Kidney (tissue), 14 donors: ENCODE data around the gene NUDT13. TPM values are rescaled to one million over a fixed set of nuclear protein-coding genes. Genes with fewer than 3 reads are reported as not detected.

Experiments
- DNase-seq, 5 donors: peaks; one replicate each; pipeline ENCODE4 v3.0.0-alpha.2; 2013 to 2020
- FAIRE-seq: peaks from 2 replicates; lab custom pipeline; 2012; peaks lifted over from hg19 to GRCh38; lab: Jason Lieb, UNC
- H3K27ac ChIP-seq, 2 donors: one replicate each; pipeline ENCODE4 v1.7.0; 2013; ENCODE audit warnings: low read depth in 2 of 2, low read length in 2 of 2, inconsistent platforms in 1 of 2
- H3K27me3 ChIP-seq: one replicate; pipeline ENCODE4 v1.7.1; 2013; ENCODE audit warnings: low read length, inconsistent platforms; ENCODE audit not compliant: control insufficient read depth, insufficient read depth
- H3K36me3 ChIP-seq, 3 donors: one replicate each; pipeline versions ENCODE4 v1.7.0 to v1.7.1; 2013; ENCODE audit warnings: low read length in 3 of 3, control low read depth in 1 of 3, inconsistent platforms in 1 of 3; ENCODE audit not compliant: insufficient read depth in 3 of 3, control insufficient read depth in 2 of 3
- H3K4me1 ChIP-seq, 3 donors: one replicate each; pipeline versions ENCODE4 v1.7.0 to v1.7.1; 2013; ENCODE audit warnings: low read length in 3 of 3, inconsistent platforms in 1 of 3, low read depth in 1 of 3; ENCODE audit not compliant: control insufficient read depth in 2 of 3, insufficient read depth in 2 of 3
- H3K4me3 ChIP-seq, 3 donors: one replicate each; pipeline versions ENCODE4 v1.7.0 to v1.8.1; 2013; ENCODE audit warnings: low read length in 3 of 3, control low read depth in 1 of 3, inconsistent platforms in 1 of 3
- H3K9ac ChIP-seq, 3 donors: one replicate each; pipeline versions ENCODE4 v1.7.0 to v1.7.1; 2013; ENCODE audit warnings: low read length in 3 of 3, control low read depth in 1 of 3, inconsistent platforms in 1 of 3
- H3K9me3 ChIP-seq, 3 donors: one replicate each; pipeline versions ENCODE4 v1.7.0 to v1.7.1; 2013; ENCODE audit warnings: low read length in 3 of 3, control low read depth in 1 of 3, inconsistent platforms in 1 of 3; ENCODE audit not compliant: control insufficient read depth in 2 of 3, insufficient read depth in 1 of 3
- CTCF ChIP-seq: IDR thresholded peaks from 3 replicates; pipeline ENCODE4 v1.5.1; 2012; ENCODE audit warnings: mild to moderate bottlenecking, moderate library complexity, borderline replicate concordance; ENCODE audit not compliant: insufficient read depth; ENCODE audit errors: extremely low read depth
- intact Hi-C: fragments of 100-400 bp; cut with DNase I; formaldehyde crosslinking; loops from one replicate; pipeline ENCODE4 v1.11.1; 2022
- polyA plus RNA-seq: library from polyadenylated mRNA; stranded (reverse); fragments of 350-450 nt; fragmentation: Illumina TruSeq; extraction: RNeasy Lipid Tissue Mini Kit (QIAGEN cat#74804); gene quantifications from one replicate; pipeline ENCODE4 v1.2.3, GENCODE V29; 2014; ENCODE audit warnings: low read depth, low replicate concordance; ENCODE audit not compliant: insufficient read depth
- total RNA-seq: library from RNA; stranded (reverse); fragmentation: NEBNext Ultra II Directional; extraction: Animal tissue kit (Norgen Biotek cat#: 25700); gene quantifications from one replicate; pipeline ENCODE4 v1.2.1, GENCODE V29; 2021
- donor health status: control.
- donor health status: control.
- donor health status: control.
- donor health status: control.
- donor health status: control.
- donor health status: DM: yes; HTN: yes; CAD: no.
- donor health status: Normal renal cell carcinoma (clear cell type).

Gene NUDT13
- total and polyA plus RNA-seq, 2 donors from 2014 or later, result 3.3 to 3.7 TPM

- DNase-seq, result peak; percentile 72 to 91 (median 87)
- Histone ChIP-seq H3K27me3 (no peaks in the 10 kb centered on the region), H3K9ac (peak overlapping the region; percentile 81 to 99 (median 85)), H3K36me3 (no peaks in the 10 kb centered on the region), H3K4me3 (peak overlapping the region; percentile 71 to 97 (median 92)), H3K4me1 (peaks cover 0 to 4% (median 2%) of the 10 kb centered on the region in 3 donors), H3K27ac (peak overlapping the region; percentile 96 to 98), H3K9me3 (no peaks in the 10 kb centered on the region)
- TF ChIP-seq CTCF, result no peak
- intact Hi-C loops, result no loop called here
- FAIRE-seq, result no peak
These were observed 14.2 kb upstream of the NUDT13 start for GRCh38 chr10:73096041-73096448.

- peak within 1 kb of the TSS; percentile 71 to 97 (median 92) for H3K4me3 ChIP-seq
- H3K36me3 ChIP-seq, result no peaks in the 10 kb centered on the region
- peaks cover 0 to 4% (median 2%) of the 10 kb centered on the region in 3 donors for H3K4me1 ChIP-seq
- no peaks in the 10 kb centered on the region for H3K27me3 ChIP-seq
- H3K9ac ChIP-seq, result peak within 1 kb of the TSS; percentile 81 to 99 (median 85)
- peak; percentile 67 for TF ChIP-seq CTCF
- H3K27ac ChIP-seq, result peak within 1 kb of the TSS; percentile 96 to 98
- intact Hi-C loops, result no loop called here
- DNase-seq (peak; percentile 99 to 100 (median 99)), FAIRE-seq (peak; percentile 70)
- no peaks in the 10 kb centered on the region for H3K9me3 ChIP-seq
These were observed 13.6 kb upstream of the NUDT13 start, which contains the start of gene P4HA1 for GRCh38 chr10:73096449-73097304. Gene P4HA1 (minus strand): TSS chr10:73096866. CDS start chr10:73074883, 21,983 bp downstream.

- H3K27ac ChIP-seq, result peak overlapping the region; percentile 82 to 96
- peaks cover 0 to 4% (median 2%) of the 10 kb centered on the region in 3 donors for H3K4me1 ChIP-seq
- peak overlapping the region; percentile 38 to 73 (median 68) for H3K9ac ChIP-seq
- no peaks in the 10 kb centered on the region for H3K27me3 ChIP-seq
- no peaks in the 10 kb centered on the region for H3K36me3 ChIP-seq
- intact Hi-C loops, result no loop called here
- FAIRE-seq (no peak), DNase-seq (no peak)
- TF ChIP-seq CTCF, result no peak
- H3K9me3 ChIP-seq, result no peaks in the 10 kb centered on the region
- peak overlapping the region; percentile 62 to 92 (median 71) for H3K4me3 ChIP-seq
These were observed 13.0 kb upstream of the NUDT13 start for GRCh38 chr10:73097305-73097670.
